ENCODE data around the gene CRY2. TPM values are rescaled to one million over a fixed set of nuclear protein-coding genes. Genes with fewer than 3 reads are reported as not detected.

CRY2 gene
- total RNA-seq, 1 donor from 2014 or later = 74.2 TPM

- intact Hi-C loops (cut with DNase I) = no loop called here
- DNase-seq (ENCODE audit: low spot score) (peak; percentile 92), ATAC-seq (peak; percentile 59)
Observed at GRCh38 chr11:45843158-45843924, 3.9 kb upstream of the CRY2 start.

GRCh38 chr11:45844822-45845578 is 2.3 kb upstream of the CRY2 start:
- intact Hi-C loops (cut with DNase I) = no loop called here
- DNase-seq (ENCODE audit: low spot score) (no peak), ATAC-seq (no peak)

- intact Hi-C loops (cut with DNase I) = no loop called here
- DNase-seq (ENCODE audit: low spot score) (peak; percentile 52), ATAC-seq (no peak)
Observed at GRCh38 chr11:45846174-45846675, 1.1 kb upstream of the CRY2 start.

GRCh38 chr11:45847911-45848316 is 639 bp downstream of the CRY2 start:
- ATAC-seq = peak; percentile 8
- intact Hi-C loops (cut with DNase I) = no loop called here
- DNase-seq (ENCODE audit: low spot score) = peak; percentile 69

- ATAC-seq (no peak), DNase-seq (ENCODE audit: low spot score) (peak; percentile 32)
- intact Hi-C loops (cut with DNase I) = no loop called here
Observed at GRCh38 chr11:45848654-45849081, 1.4 kb downstream of the CRY2 start.

GRCh38 chr11:45850446-45850845 is 3.2 kb downstream of the CRY2 start:
- peak; percentile 18 for DNase-seq (ENCODE audit: low spot score)
- no peak for ATAC-seq
- intact Hi-C loops (cut with DNase I) = no loop called here

GRCh38 chr11:45851228-45851627 is 4.0 kb downstream of the CRY2 start:
- peak; percentile 7 for DNase-seq (ENCODE audit: low spot score)
- intact Hi-C loops (cut with DNase I) = no loop called here

GRCh38 chr11:45852018-45852711 is 4.9 kb downstream of the CRY2 start:
- intact Hi-C loops (cut with DNase I) = no loop called here
- ATAC-seq (no peak), DNase-seq (ENCODE audit: low spot score) (peak; percentile 38)

More at GRCh38 chr11:45851228-45851627, 4.0 kb downstream of the CRY2 start:
- ATAC-seq = no peak

- peak; percentile 48 for DNase-seq (ENCODE audit: low spot score)
- intact Hi-C loops (cut with DNase I) = no loop called here
- peak; percentile 33 for ATAC-seq
Observed at GRCh38 chr11:45852712-45853101, 5.4 kb downstream of the CRY2 start.

- intact Hi-C loops (cut with DNase I) = no loop called here
- ATAC-seq (no peak), DNase-seq (ENCODE audit: low spot score) (peak; percentile 59)
Observed at GRCh38 chr11:45853332-45854219, 6.3 kb downstream of the CRY2 start.

- no peak for ATAC-seq
- DNase-seq (ENCODE audit: low spot score) = no peak
- intact Hi-C loops (cut with DNase I) = no loop called here
Observed at GRCh38 chr11:45855308-45855707, 8.0 kb downstream of the CRY2 start.

- ATAC-seq (peak; percentile 29), DNase-seq (ENCODE audit: low spot score) (no peak)
- intact Hi-C loops (cut with DNase I) = no loop called here
Observed at GRCh38 chr11:45856044-45856468, 8.8 kb downstream of the CRY2 start.

- intact Hi-C loops (cut with DNase I) = no loop called here
Observed at GRCh38 chr11:45857961-45858474, 10.7 kb downstream of the CRY2 start.

GRCh38 chr11:45858751-45859398 is 11.6 kb downstream of the CRY2 start:
- no peak for DNase-seq (ENCODE audit: low spot score)
- intact Hi-C loops (cut with DNase I) = no loop called here
- ATAC-seq = no peak

More at GRCh38 chr11:45857961-45858474, 10.7 kb downstream of the CRY2 start:
- ATAC-seq = peak; percentile 80
- no peak for DNase-seq (ENCODE audit: low spot score)

GRCh38 chr11:45859661-45860140 is 12.4 kb downstream of the CRY2 start:
- DNase-seq (ENCODE audit: low spot score) = peak; percentile 94
- intact Hi-C loops (cut with DNase I) = no loop called here
- ATAC-seq = peak; percentile 91

GRCh38 chr11:45860348-45860747 is 13.1 kb downstream of the CRY2 start:
- intact Hi-C loops (cut with DNase I) = no loop called here
- no peak for ATAC-seq
- DNase-seq (ENCODE audit: low spot score) = peak; percentile 42

GRCh38 chr11:45860764-45861510 is 13.7 kb downstream of the CRY2 start:
- ATAC-seq = no peak
- no peak for DNase-seq (ENCODE audit: low spot score)
- intact Hi-C loops (cut with DNase I) = no loop called here

All from sciatic nerve (tissue), 2 donors.